WTC11 (cell line): ENCODE data around the gene TSPAN18. TPM values are rescaled to one million over a fixed set of nuclear protein-coding genes. Genes with fewer than 3 reads are reported as not detected.

Experiments used
- ATAC-seq: fragments of 200-7000 bp; cut with Tn5 transposase; 2 replicates; pipeline ENCODE4 v1.10.0; 2021; ENCODE audit warnings: mild to moderate bottlenecking, moderate library complexity
- CTCF ChIA-PET: fragments of 300-600 bp; sonication (Branson Sonifier 250); formaldehyde crosslinking; loops from one replicate; lab custom pipeline; 2021; ENCODE audit warnings: antibody characterized with exemption; lab: Charles Lee
- POLR2A ChIA-PET: fragments of 350-600 bp; sonication (Branson Sonifier 250); formaldehyde crosslinking; loops from one replicate; lab custom pipeline; 2021; ENCODE audit warnings: antibody characterized with exemption; lab: Charles Lee
- DNase-seq: peaks from one replicate; pipeline ENCODE4 v3.0.0; 2021; ENCODE audit warnings: low spot score
- H3K27ac Mint-ChIP-seq: 2 replicates; pipeline ENCODE4 v1.8.0; 2021; ENCODE audit warnings: mixed read lengths
- H3K27me3 Mint-ChIP-seq: 2 replicates; pipeline ENCODE4 v1.8.0; 2021; ENCODE audit warnings: low read depth, mild to moderate bottlenecking, moderate library complexity, mixed read lengths
- H3K36me3 Mint-ChIP-seq: 2 replicates; pipeline ENCODE4 v1.8.0; 2021; ENCODE audit warnings: mixed read lengths
- H3K4me1 Mint-ChIP-seq: 2 replicates; pipeline ENCODE4 v1.8.0; 2022; ENCODE audit warnings: mixed read lengths
- H3K4me3 Mint-ChIP-seq: 2 replicates; pipeline ENCODE4 v1.8.0; 2021; ENCODE audit warnings: mild to moderate bottlenecking, moderate library complexity, mixed read lengths
- H3K9me3 Mint-ChIP-seq: 2 replicates; pipeline ENCODE4 v1.8.0; 2021; ENCODE audit warnings: mixed read lengths
- CBFB ChIP-seq: sonication (generic); formaldehyde crosslinking; IDR thresholded peaks from 2 replicates; pipeline ENCODE4 v1.8.1; 2022; ENCODE audit warnings: mild to moderate bottlenecking, low read depth, missing genetic modification reagents
- CREB1 ChIP-seq: sonication (generic); formaldehyde crosslinking; IDR thresholded peaks from 2 replicates; pipeline ENCODE4 v1.8.0; 2023; ENCODE audit warnings: mild to moderate bottlenecking, missing genetic modification reagents
- FOXJ3 ChIP-seq: sonication (generic); formaldehyde crosslinking; IDR thresholded peaks from 2 replicates; pipeline ENCODE4 v1.9.0; 2021; ENCODE audit warnings: missing genetic modification reagents, mild to moderate bottlenecking, borderline replicate concordance
- FOXK1 ChIP-seq: sonication (generic); formaldehyde crosslinking; IDR thresholded peaks from 2 replicates; pipeline ENCODE4 v1.8.0; 2022; ENCODE audit warnings: mild to moderate bottlenecking, moderate library complexity, missing genetic modification reagents
- FOXP1 ChIP-seq: sonication (generic); formaldehyde crosslinking; IDR thresholded peaks from 2 replicates; pipeline ENCODE4 v1.8.0; 2022; ENCODE audit warnings: missing genetic modification reagents, mild to moderate bottlenecking, moderate library complexity, borderline replicate concordance
- JUN ChIP-seq: sonication (generic); formaldehyde crosslinking; IDR thresholded peaks from 2 replicates; pipeline ENCODE4 v1.8.0; 2023; ENCODE audit warnings: mild to moderate bottlenecking, missing genetic modification reagents
- KAT7 ChIP-seq: sonication (generic); formaldehyde crosslinking; IDR thresholded peaks from 2 replicates; pipeline ENCODE4 v1.8.1; 2023; ENCODE audit warnings: missing genetic modification reagents, mild to moderate bottlenecking, borderline replicate concordance
- NFATC4 ChIP-seq: fragments of 250-450 bp; sonication (Bioruptor Pico); IDR thresholded peaks from 2 replicates; pipeline ENCODE4 v1.9.0; 2021; ENCODE audit warnings: mild to moderate bottlenecking
- NFE2L1 ChIP-seq: sonication (generic); formaldehyde crosslinking; IDR thresholded peaks from 2 replicates; pipeline ENCODE4 v1.8.1; 2023; ENCODE audit warnings: missing genetic modification reagents
- NR2C2 ChIP-seq: sonication (generic); formaldehyde crosslinking; IDR thresholded peaks from 2 replicates; pipeline ENCODE4 v1.8.0; 2022; ENCODE audit warnings: mild to moderate bottlenecking, missing genetic modification reagents
- NR3C1 ChIP-seq: sonication (generic); formaldehyde crosslinking; conservative IDR thresholded peaks from 2 replicates; pipeline ENCODE4 v1.8.1; 2023; ENCODE audit warnings: low read depth, mild to moderate bottlenecking, missing genetic modification reagents
- RELA ChIP-seq: sonication (generic); formaldehyde crosslinking; IDR thresholded peaks from 2 replicates; pipeline ENCODE4 v1.8.1; 2022; ENCODE audit warnings: missing genetic modification reagents, mild to moderate bottlenecking, borderline replicate concordance
- RORB ChIP-seq: fragments of 250-450 bp; sonication (Bioruptor Pico); IDR thresholded peaks from 2 replicates; pipeline ENCODE4 v1.9.0; 2021; ENCODE audit warnings: mild to moderate bottlenecking
- SMAD3 ChIP-seq: sonication (generic); formaldehyde crosslinking; IDR thresholded peaks from 2 replicates; pipeline ENCODE4 v1.8.0; 2022; ENCODE audit warnings: missing genetic modification reagents, mild to moderate bottlenecking, borderline replicate concordance
- SOX15 ChIP-seq: fragments of 250-450 bp; sonication (Bioruptor Pico); IDR thresholded peaks from 2 replicates; pipeline ENCODE4 v1.9.0; 2021; ENCODE audit warnings: mild to moderate bottlenecking
- SP1 ChIP-seq: sonication (generic); formaldehyde crosslinking; conservative IDR thresholded peaks from 2 replicates; pipeline ENCODE4 v1.8.1; 2022; ENCODE audit warnings: missing genetic modification reagents
- TEAD1 ChIP-seq: sonication (generic); formaldehyde crosslinking; IDR thresholded peaks from 2 replicates; pipeline ENCODE4 v1.8.0; 2022; ENCODE audit warnings: mild to moderate bottlenecking, missing genetic modification reagents
- TEAD4 ChIP-seq: sonication (generic); formaldehyde crosslinking; IDR thresholded peaks from 2 replicates; pipeline ENCODE4 v1.8.0; 2022; ENCODE audit warnings: mild to moderate bottlenecking, missing genetic modification reagents
- TP53 ChIP-seq: sonication (generic); formaldehyde crosslinking; IDR thresholded peaks from 2 replicates; pipeline ENCODE4 v1.8.1; 2023; ENCODE audit warnings: mild to moderate bottlenecking, missing genetic modification reagents
- total RNA-seq: library from RNA; stranded (reverse); gene quantifications from 3 replicates; pipeline ENCODE4 v1.2.3, GENCODE V29; 2021
- TF ChIP-seq, protein P1 (sequence below): sonication (generic); formaldehyde crosslinking; IDR thresholded peaks from 2 replicates; pipeline ENCODE4 v1.8.0; 2022; ENCODE audit warnings: mild to moderate bottlenecking, missing genetic modification reagents
- TF ChIP-seq, protein P2 (sequence below): fragments of 200-600 bp; IDR thresholded peaks from 2 replicates; pipeline ENCODE4 v1.8.0; 2022; ENCODE audit warnings: antibody characterized with exemption
- TF ChIP-seq, protein P3 (sequence below): sonication (generic); formaldehyde crosslinking; IDR thresholded peaks from 2 replicates; pipeline ENCODE4 v1.8.1; 2022; ENCODE audit warnings: mild to moderate bottlenecking, moderate library complexity, missing genetic modification reagents
- TF ChIP-seq, protein P4 (sequence below): sonication (generic); formaldehyde crosslinking; IDR thresholded peaks from 2 replicates; pipeline ENCODE4 v1.8.1; 2023; ENCODE audit warnings: mild to moderate bottlenecking, moderate library complexity, missing genetic modification reagents
- TF ChIP-seq, protein P5 (sequence below): sonication (generic); formaldehyde crosslinking; IDR thresholded peaks from 2 replicates; pipeline ENCODE4 v1.8.1; 2022; ENCODE audit warnings: missing genetic modification reagents, borderline replicate concordance
- TF ChIP-seq, protein P6 (sequence below): fragments of 250-450 bp; sonication (Bioruptor Pico); IDR thresholded peaks from 2 replicates; pipeline ENCODE4 v1.8.0; 2021; ENCODE audit warnings: mild to moderate bottlenecking

TSPAN18 gene
- total RNA-seq, 1 experiment from 2014 or later, result 44.7 TPM

DNA sequence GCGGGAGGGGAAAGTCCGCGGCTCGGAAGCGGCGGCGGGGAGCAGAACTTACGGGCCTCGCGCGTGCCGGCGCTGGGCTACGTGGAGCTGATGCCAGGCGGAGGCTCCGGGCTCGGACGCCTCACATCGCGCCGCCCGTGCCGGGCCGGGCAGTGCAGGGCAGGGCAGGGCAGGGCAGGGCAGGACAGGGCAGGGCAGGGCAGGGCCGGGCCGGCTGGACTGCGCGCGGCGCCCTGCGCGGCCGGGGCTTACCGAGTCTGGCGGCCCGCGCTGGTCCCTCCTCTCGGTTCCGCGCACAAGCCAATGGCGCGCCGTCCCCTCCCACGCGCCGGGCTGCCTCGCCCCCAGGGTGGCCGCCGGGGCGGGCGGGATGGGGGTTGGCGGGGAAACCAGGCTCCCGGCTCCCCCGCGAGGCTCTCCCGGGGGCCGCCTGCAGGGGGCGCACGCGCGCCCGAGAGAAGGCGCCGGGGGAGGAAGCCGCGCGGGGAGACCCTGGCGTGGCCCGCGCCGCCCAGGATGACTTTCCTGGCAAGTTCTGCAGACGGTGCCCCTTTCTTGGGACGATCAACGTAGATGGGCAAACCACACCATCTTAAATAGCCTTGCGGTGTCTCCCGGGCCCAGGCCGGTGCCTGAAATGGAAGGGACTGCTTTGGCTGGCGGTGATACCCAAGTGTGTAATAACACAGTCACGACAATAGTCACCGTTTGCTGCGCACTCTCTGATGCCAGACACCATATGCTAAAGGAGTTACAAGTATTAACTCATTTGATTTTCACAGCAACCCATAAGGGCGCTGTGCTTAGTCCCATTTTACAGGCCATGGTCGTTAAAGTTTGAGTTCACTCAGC lies 224.1 kb downstream of the TSPAN18 start, which contains the start of gene TP53I11:
Gene TP53I11, minus strand, starts transcription at position 259 of the 852 bp plus-strand sequence. CDS start 12,548 bp downstream, outside the sequence.
- TF ChIP-seq CBFB (CRISPR knock-in tag), result no peak
- TF ChIP-seq NR2C2 (CRISPR knock-in tag), result no peak
- TF ChIP-seq NFE2L1 (CRISPR knock-in tag), result no peak
- TF ChIP-seq TEAD1 (CRISPR knock-in tag), result 0 out of 2 replicates have a peak, but pooled peaks have one; percentile 9
- TF ChIP-seq NFATC4 (CRISPR knock-in tag), result no peak
- no peak for TF ChIP-seq NR3C1 (CRISPR knock-in tag)
- peak; percentile 58; the same call in 1 of the 2 replicates for TF ChIP-seq FOXP1
- TF ChIP-seq JUN (CRISPR knock-in tag), result 0 out of 2 replicates have a peak, but pooled peaks have one; percentile 19
- TF ChIP-seq, protein P1, sequence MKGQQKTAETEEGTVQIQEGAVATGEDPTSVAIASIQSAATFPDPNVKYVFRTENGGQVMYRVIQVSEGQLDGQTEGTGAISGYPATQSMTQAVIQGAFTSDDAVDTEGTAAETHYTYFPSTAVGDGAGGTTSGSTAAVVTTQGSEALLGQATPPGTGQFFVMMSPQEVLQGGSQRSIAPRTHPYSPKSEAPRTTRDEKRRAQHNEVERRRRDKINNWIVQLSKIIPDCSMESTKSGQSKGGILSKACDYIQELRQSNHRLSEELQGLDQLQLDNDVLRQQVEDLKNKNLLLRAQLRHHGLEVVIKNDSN (CRISPR knock-in tag), result no peak
- TF ChIP-seq, protein P2, sequence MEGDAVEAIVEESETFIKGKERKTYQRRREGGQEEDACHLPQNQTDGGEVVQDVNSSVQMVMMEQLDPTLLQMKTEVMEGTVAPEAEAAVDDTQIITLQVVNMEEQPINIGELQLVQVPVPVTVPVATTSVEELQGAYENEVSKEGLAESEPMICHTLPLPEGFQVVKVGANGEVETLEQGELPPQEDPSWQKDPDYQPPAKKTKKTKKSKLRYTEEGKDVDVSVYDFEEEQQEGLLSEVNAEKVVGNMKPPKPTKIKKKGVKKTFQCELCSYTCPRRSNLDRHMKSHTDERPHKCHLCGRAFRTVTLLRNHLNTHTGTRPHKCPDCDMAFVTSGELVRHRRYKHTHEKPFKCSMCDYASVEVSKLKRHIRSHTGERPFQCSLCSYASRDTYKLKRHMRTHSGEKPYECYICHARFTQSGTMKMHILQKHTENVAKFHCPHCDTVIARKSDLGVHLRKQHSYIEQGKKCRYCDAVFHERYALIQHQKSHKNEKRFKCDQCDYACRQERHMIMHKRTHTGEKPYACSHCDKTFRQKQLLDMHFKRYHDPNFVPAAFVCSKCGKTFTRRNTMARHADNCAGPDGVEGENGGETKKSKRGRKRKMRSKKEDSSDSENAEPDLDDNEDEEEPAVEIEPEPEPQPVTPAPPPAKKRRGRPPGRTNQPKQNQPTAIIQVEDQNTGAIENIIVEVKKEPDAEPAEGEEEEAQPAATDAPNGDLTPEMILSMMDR, result peak; percentile 87
- TF ChIP-seq, protein P3, sequence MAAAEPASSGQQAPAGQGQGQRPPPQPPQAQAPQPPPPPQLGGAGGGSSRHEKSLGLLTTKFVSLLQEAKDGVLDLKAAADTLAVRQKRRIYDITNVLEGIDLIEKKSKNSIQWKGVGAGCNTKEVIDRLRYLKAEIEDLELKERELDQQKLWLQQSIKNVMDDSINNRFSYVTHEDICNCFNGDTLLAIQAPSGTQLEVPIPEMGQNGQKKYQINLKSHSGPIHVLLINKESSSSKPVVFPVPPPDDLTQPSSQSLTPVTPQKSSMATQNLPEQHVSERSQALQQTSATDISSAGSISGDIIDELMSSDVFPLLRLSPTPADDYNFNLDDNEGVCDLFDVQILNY, result no peak
- TF ChIP-seq RELA (CRISPR knock-in tag), result no peak
- 0 out of 2 replicates have a peak, but pooled peaks have one; percentile 33 for TF ChIP-seq FOXK1 (CRISPR knock-in tag)
- no peak for TF ChIP-seq SOX15
- no peak for TF ChIP-seq TP53 (CRISPR knock-in tag)
- TF ChIP-seq, protein P4, sequence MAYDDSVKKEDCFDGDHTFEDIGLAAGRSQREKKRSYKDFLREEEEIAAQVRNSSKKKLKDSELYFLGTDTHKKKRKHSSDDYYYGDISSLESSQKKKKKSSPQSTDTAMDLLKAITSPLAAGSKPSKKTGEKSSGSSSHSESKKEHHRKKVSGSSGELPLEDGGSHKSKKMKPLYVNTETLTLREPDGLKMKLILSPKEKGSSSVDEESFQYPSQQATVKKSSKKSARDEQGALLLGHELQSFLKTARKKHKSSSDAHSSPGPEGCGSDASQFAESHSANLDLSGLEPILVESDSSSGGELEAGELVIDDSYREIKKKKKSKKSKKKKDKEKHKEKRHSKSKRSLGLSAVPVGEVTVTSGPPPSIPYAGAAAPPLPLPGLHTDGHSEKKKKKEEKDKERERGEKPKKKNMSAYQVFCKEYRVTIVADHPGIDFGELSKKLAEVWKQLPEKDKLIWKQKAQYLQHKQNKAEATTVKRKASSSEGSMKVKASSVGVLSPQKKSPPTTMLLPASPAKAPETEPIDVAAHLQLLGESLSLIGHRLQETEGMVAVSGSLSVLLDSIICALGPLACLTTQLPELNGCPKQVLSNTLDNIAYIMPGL (CRISPR knock-in tag), result 0 out of 2 replicates have a peak, but pooled peaks have one; percentile 29
- TF ChIP-seq, all 79 proteins: peak for 6
- peak; percentile 43 for DNase-seq
- Mint-ChIP-seq H3K27me3 (peaks cover 3% of the 10 kb centered on the region), H3K27ac (no peak within 1 kb of the TSS), H3K9me3 (no peaks in the 10 kb centered on the region), H3K4me3 (peak within 1 kb of the TSS; percentile 85), H3K36me3 (no peaks in the 10 kb centered on the region), H3K4me1 (peaks cover 58% of the 10 kb centered on the region)
- ChIA-PET CTCF (interaction anchor here (0.9 to 1.7 kb wide), 11 partner anchors 9 to 160 kb away, joined by 3 to 13 read pairs (median 3); no protein-coding TSS in a partner anchor), POLR2A (no interaction called here)
- peak; percentile 19 for ATAC-seq

DNA sequence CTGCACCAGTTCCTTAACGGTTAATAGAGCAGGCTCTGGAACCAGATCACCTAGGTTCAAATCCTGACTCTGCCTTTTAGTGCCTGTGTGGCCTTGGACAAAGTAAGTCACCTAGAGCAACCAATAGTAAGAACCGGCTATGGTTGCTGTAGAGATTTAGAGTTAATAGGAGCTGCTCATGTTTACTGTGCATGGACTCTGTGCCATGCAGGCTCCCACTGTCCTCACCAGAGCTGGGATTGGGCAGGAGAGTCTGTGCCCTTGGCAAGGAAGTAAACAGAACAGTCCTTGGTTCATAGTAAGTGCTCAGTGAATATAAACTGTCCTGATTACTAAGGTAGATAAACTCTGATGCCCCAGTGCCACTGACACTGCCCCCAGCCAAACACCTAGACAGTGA lies 225.3 kb downstream of the TSPAN18 start:
- no peak for ATAC-seq
- Mint-ChIP-seq H3K27ac (no peak overlapping the region), H3K4me3 (0 out of 2 replicates have a peak overlapping the region, but pooled peaks have one; percentile 62), H3K27me3 (peaks cover 9% of the 10 kb centered on the region), H3K36me3 (no peaks in the 10 kb centered on the region), H3K4me1 (peaks cover 61% of the 10 kb centered on the region), H3K9me3 (no peaks in the 10 kb centered on the region)
- no peak for DNase-seq
- CTCF ChIA-PET, result interaction anchor here (0.5 to 1.3 kb wide), 3 partner anchors 24 to 158 kb away, joined by 3 read pairs; no protein-coding TSS in a partner anchor
- POLR2A ChIA-PET, result no interaction called here
- TF ChIP-seq TEAD1 (CRISPR knock-in tag), result no peak
- TF ChIP-seq TEAD4 (CRISPR knock-in tag), result no peak
- TF ChIP-seq, protein P5, sequence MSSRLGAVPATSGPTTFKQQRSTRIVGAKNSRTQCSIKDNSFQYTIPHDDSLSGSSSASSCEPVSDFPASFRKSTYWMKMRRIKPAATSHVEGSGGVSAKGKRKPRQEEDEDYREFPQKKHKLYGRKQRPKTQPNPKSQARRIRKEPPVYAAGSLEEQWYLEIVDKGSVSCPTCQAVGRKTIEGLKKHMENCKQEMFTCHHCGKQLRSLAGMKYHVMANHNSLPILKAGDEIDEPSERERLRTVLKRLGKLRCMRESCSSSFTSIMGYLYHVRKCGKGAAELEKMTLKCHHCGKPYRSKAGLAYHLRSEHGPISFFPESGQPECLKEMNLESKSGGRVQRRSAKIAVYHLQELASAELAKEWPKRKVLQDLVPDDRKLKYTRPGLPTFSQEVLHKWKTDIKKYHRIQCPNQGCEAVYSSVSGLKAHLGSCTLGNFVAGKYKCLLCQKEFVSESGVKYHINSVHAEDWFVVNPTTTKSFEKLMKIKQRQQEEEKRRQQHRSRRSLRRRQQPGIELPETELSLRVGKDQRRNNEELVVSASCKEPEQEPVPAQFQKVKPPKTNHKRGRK, result no peak
- TF ChIP-seq, protein P6, sequence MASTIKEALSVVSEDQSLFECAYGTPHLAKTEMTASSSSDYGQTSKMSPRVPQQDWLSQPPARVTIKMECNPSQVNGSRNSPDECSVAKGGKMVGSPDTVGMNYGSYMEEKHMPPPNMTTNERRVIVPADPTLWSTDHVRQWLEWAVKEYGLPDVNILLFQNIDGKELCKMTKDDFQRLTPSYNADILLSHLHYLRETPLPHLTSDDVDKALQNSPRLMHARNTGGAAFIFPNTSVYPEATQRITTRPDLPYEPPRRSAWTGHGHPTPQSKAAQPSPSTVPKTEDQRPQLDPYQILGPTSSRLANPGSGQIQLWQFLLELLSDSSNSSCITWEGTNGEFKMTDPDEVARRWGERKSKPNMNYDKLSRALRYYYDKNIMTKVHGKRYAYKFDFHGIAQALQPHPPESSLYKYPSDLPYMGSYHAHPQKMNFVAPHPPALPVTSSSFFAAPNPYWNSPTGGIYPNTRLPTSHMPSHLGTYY (CRISPR knock-in tag), result no peak
- no peak for TF ChIP-seq KAT7
- TF ChIP-seq RORB (CRISPR knock-in tag), result no peak
- TF ChIP-seq SP1 (CRISPR knock-in tag), result no peak
- TF ChIP-seq SMAD3 (CRISPR knock-in tag), result no peak
- no peak for TF ChIP-seq FOXJ3 (CRISPR knock-in tag)
- no peak for TF ChIP-seq CREB1
